ENCODE data around the gene SNAPC1. TPM values are rescaled to one million over a fixed set of nuclear protein-coding genes. Genes with fewer than 3 reads are reported as not detected.
"Not testable (repeated sequence)": the region's sequence is repeated elsewhere in the genome, so short reads cannot be mapped to it uniquely, and the experiment has no call there.

The SNAPC1 gene
- total RNA-seq, 1 experiment from 2014 or later, result 6.8 TPM

- H4K5ac ChIP-seq (ENCODE audit: insufficient read length, low read depth, low read length), result no peak overlapping the region
- no peak for DNase-seq
- no peaks in the 10 kb centered on the region for H3K9me3 Mint-ChIP-seq
- no peak overlapping the region for H3K4me3 Mint-ChIP-seq
- H2BK20ac ChIP-seq (ENCODE audit: low read depth, low read length, poor library complexity, severe bottlenecking), result no peak overlapping the region
- H3K4ac ChIP-seq (ENCODE audit: low read depth, low read length), result no peak overlapping the region
- no peak overlapping the region for H3K27ac Mint-ChIP-seq
- no peaks in the 10 kb centered on the region for H4K20me1 ChIP-seq (ENCODE audit: control insufficient read depth, insufficient read depth, insufficient read length)
- no CpG with 5 or more reads among the region's 5 CpGs for WGBS (ENCODE audit: extremely low coverage, insufficient read length, low lambda C conversion rate)
- no peak overlapping the region for H3K23ac ChIP-seq (ENCODE audit: insufficient read length, low read depth, low read length)
- TF ChIP-seq CTCF (conservative IDR thresholded peaks at IDR 0.05), result no peak
- H2BK15ac ChIP-seq (ENCODE audit: low read depth, low read length), result no peak overlapping the region
- H2AK5ac ChIP-seq (ENCODE audit: insufficient read length, low read length), result no peak overlapping the region
- peaks cover 2% of the 10 kb centered on the region; the same call in 1 of the 2 replicates for H3K79me2 ChIP-seq (ENCODE audit: insufficient read depth, low read length)
- no peak overlapping the region for H3K4me2 ChIP-seq (ENCODE audit: insufficient read depth, insufficient read length, low read length)
- no peak overlapping the region for H2AFZ ChIP-seq (ENCODE audit: low read length)
- no peak overlapping the region for H4K8ac ChIP-seq (replicated peaks; ENCODE audit: insufficient read length, low read depth, low read length)
- H3K4me1 Mint-ChIP-seq, result peaks cover 0 to 10% of the 10 kb centered on the region in 2 experiments; a peak in 2 of 4 replicates
- H3K27me3 ChIP-seq (ENCODE audit: insufficient read depth, low read length), result no peaks in the 10 kb centered on the region
- 0 out of 2 replicates have a peak, but pooled peaks cover under 1% of the 10 kb centered on the region for H3K4me1 ChIP-seq (ENCODE audit: insufficient read depth, low read length)
- H2BK120ac ChIP-seq (ENCODE audit: low read depth, low read length, poor library complexity, severe bottlenecking), result no peak overlapping the region
- no peaks in the 10 kb centered on the region for H3K23me2 ChIP-seq (ENCODE audit: insufficient read length, low read depth, low read length, poor library complexity, severe bottlenecking)
- H3T11ph ChIP-seq (ENCODE audit: low read length), result no peak overlapping the region
- no peaks in the 10 kb centered on the region for H3K9me3 ChIP-seq (ENCODE audit: control insufficient read depth, low read depth, low read length)
- no peak overlapping the region for H4K91ac ChIP-seq (ENCODE audit: insufficient read length, low read depth, low read length)
- no peaks in the 10 kb centered on the region for H3K27me3 Mint-ChIP-seq (ENCODE audit: low read depth)
- H2BK5ac ChIP-seq (ENCODE audit: insufficient read length, low read length), result no peak overlapping the region
- H3K18ac ChIP-seq (ENCODE audit: insufficient read length, low read depth, low read length), result no peak overlapping the region
- H3K14ac ChIP-seq (ENCODE audit: insufficient read depth, low read length), result no peak overlapping the region
- no peak overlapping the region for H3K27ac ChIP-seq (ENCODE audit: insufficient read length, low read depth, low read length)
- peaks cover 36 to 82% (median 66%) of the 10 kb centered on the region in 3 experiments; a peak in 6 of 7 replicates for H3K36me3 Mint-ChIP-seq (ENCODE audit: insufficient read depth in 1 of 3, low read depth in 3 of 3)
- no peak overlapping the region for H2BK12ac ChIP-seq (ENCODE audit: insufficient read length, low read depth, low read length)
- no peaks in the 10 kb centered on the region for H3K79me1 ChIP-seq (ENCODE audit: insufficient read depth, low read depth, low read length, poor library complexity, severe bottlenecking)
- H3K9ac ChIP-seq (ENCODE audit: extremely low read depth, insufficient read length, low read length), result no peak overlapping the region
- no peak overlapping the region for H3K56ac ChIP-seq (ENCODE audit: insufficient read length, low read depth, low read length)
These were observed 18.0 kb upstream of the SNAPC1 start for GRCh38 chr14:61744238-61744637.

- not testable (repeated sequence) for H2BK15ac ChIP-seq (ENCODE audit: low read depth, low read length); H3K27me3 Mint-ChIP-seq (ENCODE audit: low read depth); H4K91ac ChIP-seq (ENCODE audit: insufficient read length, low read depth, low read length); H4K20me1 ChIP-seq (ENCODE audit: control insufficient read depth, insufficient read depth, insufficient read length); H3K27ac ChIP-seq (ENCODE audit: insufficient read length, low read depth, low read length); H3K23ac ChIP-seq (ENCODE audit: insufficient read length, low read depth, low read length); H3T11ph ChIP-seq (ENCODE audit: low read length); H4K5ac ChIP-seq (ENCODE audit: insufficient read length, low read depth, low read length); H3K79me2 ChIP-seq (ENCODE audit: insufficient read depth, low read length); H3K4me3 Mint-ChIP-seq; H3K4me2 ChIP-seq (ENCODE audit: insufficient read depth, insufficient read length, low read length); H3K27me3 ChIP-seq (ENCODE audit: insufficient read depth, low read length); DNase-seq; H2BK120ac ChIP-seq (ENCODE audit: low read depth, low read length, poor library complexity, severe bottlenecking); H3K9ac ChIP-seq (ENCODE audit: extremely low read depth, insufficient read length, low read length); H3K14ac ChIP-seq (ENCODE audit: insufficient read depth, low read length); H3K18ac ChIP-seq (ENCODE audit: insufficient read length, low read depth, low read length); H3K23me2 ChIP-seq (ENCODE audit: insufficient read length, low read depth, low read length, poor library complexity, severe bottlenecking); H2BK20ac ChIP-seq (ENCODE audit: low read depth, low read length, poor library complexity, severe bottlenecking); H2AFZ ChIP-seq (ENCODE audit: low read length); H3K4me1 ChIP-seq (ENCODE audit: insufficient read depth, low read length); H2BK12ac ChIP-seq (ENCODE audit: insufficient read length, low read depth, low read length); H2AK5ac ChIP-seq (ENCODE audit: insufficient read length, low read length); H3K9me3 ChIP-seq (ENCODE audit: control insufficient read depth, low read depth, low read length); H3K79me1 ChIP-seq (ENCODE audit: insufficient read depth, low read depth, low read length, poor library complexity, severe bottlenecking); H3K56ac ChIP-seq (ENCODE audit: insufficient read length, low read depth, low read length); H3K4ac ChIP-seq (ENCODE audit: low read depth, low read length); H3K9me3 Mint-ChIP-seq; H4K8ac ChIP-seq (replicated peaks; ENCODE audit: insufficient read length, low read depth, low read length); H2BK5ac ChIP-seq (ENCODE audit: insufficient read length, low read length)
- peak overlapping the region in 2 of 3 experiments; percentile 44 to 75; a peak in 2 of 7 replicates for H3K27ac Mint-ChIP-seq
- peaks cover 30 to 70% (median 51%) of the 10 kb centered on the region in 3 experiments; a peak in 6 of 7 replicates for H3K36me3 Mint-ChIP-seq (ENCODE audit: insufficient read depth in 1 of 3, low read depth in 3 of 3)
- H3K4me1 Mint-ChIP-seq, result peaks cover 0 to 19% of the 10 kb centered on the region in 2 experiments; a peak in 2 of 4 replicates
- WGBS (ENCODE audit: extremely low coverage, insufficient read length, low lambda C conversion rate), result no CpG with 5 or more reads among the region's 3 CpGs
These were observed 15.9 kb upstream of the SNAPC1 start for GRCh38 chr14:61746346-61746745.

Data from H9 (cell line).